B cell (primary cell): Measurements from ENCODE around the gene ZNF689. TPM values are rescaled to one million over a fixed set of nuclear protein-coding genes. Genes with fewer than 3 reads are reported as not detected.
A peak's percentile ranks its signal among the peaks of the same experiment; 100 is the strongest.

Experiments
- ATAC-seq: fragments of 200-7000 bp; cut with Tn5 transposase; one replicate; pipeline ENCODE4 v1.10.0; 2021; ENCODE audit warnings: low read depth, mild to moderate bottlenecking, moderate number of reproducible peaks, moderate library complexity
- CTCF ChIA-PET: fragments of 350-600 bp; sonication (Branson Sonifier 250); formaldehyde crosslinking; loops from one replicate; lab custom pipeline; 2021; ENCODE audit warnings: antibody characterized with exemption, inconsistent platforms; lab: Charles Lee
- POLR2A ChIA-PET: fragments of 350-600 bp; sonication (Branson Sonifier 250); formaldehyde crosslinking; loops from one replicate; lab custom pipeline; 2021; ENCODE audit warnings: antibody characterized with exemption; lab: Charles Lee
- DNase-seq: peaks from one replicate; pipeline ENCODE4 v3.0.0; 2013
- H2AFZ ChIP-seq: 2 replicates; pipeline ENCODE4 v1.6.1; 2012; ENCODE audit warnings: mild to moderate bottlenecking, low read depth, low read length; ENCODE audit not compliant: insufficient read depth, poor library complexity, severe bottlenecking
- H3K27ac ChIP-seq, 2 donors: 1 replicate in 1 of 2; 2 replicates in 1 of 2; pipeline ENCODE4 v1.5.1; 2012 to 2013; ENCODE audit warnings: low read length in 2 of 2, mild to moderate bottlenecking in 2 of 2, moderate library complexity in 1 of 2
- H3K27me3 ChIP-seq, 4 experiments: fragments of 200-600 bp in 1 of 4; sonication (generic) in 1 of 4; replicated peaks in 1 of 4; 1 replicate in 2 of 4; 2 replicates in 2 of 4; pipeline versions ENCODE4 v1.6.1 to v1.7.0; 2013 to 2016; ENCODE audit warnings: low read length in 3 of 4, mild to moderate bottlenecking in 2 of 4, mixed read lengths in 1 of 4, moderate library complexity in 1 of 4; ENCODE audit not compliant: insufficient read depth in 4 of 4, control insufficient read depth in 3 of 4; ENCODE audit errors: control extremely low read depth in 1 of 4
- H3K36me3 ChIP-seq, 2 experiments: replicated peaks in 1 of 2; 1 replicate in 1 of 2; 2 replicates in 1 of 2; pipeline versions ENCODE4 v1.6.1 to v1.7.1; 2013; ENCODE audit warnings: low read length in 1 of 2; ENCODE audit not compliant: insufficient read depth in 2 of 2, control insufficient read depth in 1 of 2; ENCODE audit errors: control extremely low read depth in 1 of 2, extremely low read depth in 1 of 2
- H3K4me1 ChIP-seq, 2 donors: fragments of 200-600 bp in 1 of 2; sonication (generic) in 1 of 2; 1 replicate in 1 of 2; 2 replicates in 1 of 2; pipeline versions ENCODE4 v1.5.1 to v1.6.1; 2013 to 2017; ENCODE audit warnings: low read length in 2 of 2; ENCODE audit not compliant: control insufficient read depth in 2 of 2, insufficient read depth in 2 of 2
- H3K4me2 ChIP-seq: replicated peaks from 2 replicates; pipeline ENCODE3; 2012; ENCODE audit warnings: mild to moderate bottlenecking, low read depth, low read length; ENCODE audit not compliant: poor library complexity, severe bottlenecking
- H3K4me3 ChIP-seq, 5 experiments: fragments of 200-600 bp in 1 of 5; sonication (generic) in 1 of 5; 1 replicate in 3 of 5; 2 replicates in 2 of 5; pipeline versions ENCODE4 v1.5.1 to v1.7.0; 2011 to 2016; ENCODE audit warnings: low read length in 4 of 5, mild to moderate bottlenecking in 4 of 5, low read depth in 2 of 5, control low read depth in 1 of 5, moderate library complexity in 1 of 5; ENCODE audit not compliant: insufficient read depth in 1 of 5; ENCODE audit errors: control extremely low read depth in 1 of 5, extremely low read depth in 1 of 5
- H3K79me2 ChIP-seq: fragments of 200-600 bp; sonication (generic); one replicate; pipeline ENCODE4 v1.6.0; 2016; ENCODE audit warnings: low read length; ENCODE audit not compliant: control insufficient read depth, insufficient read depth
- H3K9ac ChIP-seq: fragments of 200-600 bp; sonication (generic); 2 replicates; pipeline ENCODE4 v1.6.1; 2017; ENCODE audit warnings: mild to moderate bottlenecking, low read length, moderate library complexity
- H3K9me3 ChIP-seq, 3 donors: one replicate each; pipeline versions ENCODE4 v1.6.1 to v1.7.1; 2013; ENCODE audit warnings: low read length in 2 of 3; ENCODE audit not compliant: control insufficient read depth in 2 of 3, insufficient read depth in 1 of 3; ENCODE audit errors: control extremely low read depth in 1 of 3
- H4K20me1 ChIP-seq: 2 replicates; pipeline ENCODE4 v1.6.0; 2012; ENCODE audit warnings: mild to moderate bottlenecking, low read length; ENCODE audit not compliant: insufficient read depth, control insufficient read depth, poor library complexity, severe bottlenecking
- H3K27ac Mint-ChIP-seq: one replicate; pipeline ENCODE4 v1.8.0; 2021; ENCODE audit warnings: mixed read lengths
- H3K27me3 Mint-ChIP-seq: one replicate; pipeline ENCODE4 v1.8.0; 2021; ENCODE audit warnings: mixed read lengths
- H3K4me1 Mint-ChIP-seq: one replicate; pipeline ENCODE4 v1.8.0; 2021; ENCODE audit warnings: mixed read lengths
- H3K4me3 Mint-ChIP-seq: one replicate; pipeline ENCODE4 v1.8.0; 2021; ENCODE audit warnings: mixed read lengths
- H3K9me3 Mint-ChIP-seq: one replicate; pipeline ENCODE4 v1.8.0; 2022; ENCODE audit warnings: mixed read lengths; ENCODE audit not compliant: insufficient read depth
- CTCF ChIP-seq: fragments of 200-600 bp; IDR thresholded peaks from one replicate; pipeline ENCODE4 v1.8.0; 2022; ENCODE audit warnings: antibody characterized with exemption, mild to moderate bottlenecking
- EZH2 ChIP-seq: IDR thresholded peaks from 2 replicates; pipeline ENCODE4 v1.6.1; 2012; ENCODE audit warnings: borderline replicate concordance, low read depth, mild to moderate bottlenecking, moderate library complexity, low read length; ENCODE audit not compliant: insufficient read depth, poor library complexity, severe bottlenecking
- WGBS: methylation state at CpG from one replicate; pipeline ENCODE4 v1.1.5; 2013; ENCODE audit warnings: missing lambda C conversion rate; ENCODE audit not compliant: insufficient coverage; 5-methylcytosine and 5-hydroxymethylcytosine counted together
- intact Hi-C: fragments of 100-400 bp; cut with micrococcal nuclease; formaldehyde crosslinking; loops from one replicate; pipeline ENCODE4 v1.10.0; 2022
- polyA plus RNA-seq: library from polyadenylated mRNA; depleted of rRNA; stranded (reverse); fragments of >200 nt; gene quantifications from 2 replicates; pipeline ENCODE4 v1.2.3, GENCODE V29; 2012
- total RNA-seq, 2 donors: library from RNA; stranded (reverse); fragments of 120-200 nt in 1 of 2; gene quantifications; 1 replicate in 1 of 2; 2 replicates in 1 of 2; pipeline versions ENCODE4 v1.2.3 to v1.2.4, GENCODE V29; 2013 to 2022

ZNF689 gene
- total and polyA plus RNA-seq, 2 donors (not counting 1 experiment from before 2014, with no cell fraction given): 8.1 to 12.4 TPM

DNA sequence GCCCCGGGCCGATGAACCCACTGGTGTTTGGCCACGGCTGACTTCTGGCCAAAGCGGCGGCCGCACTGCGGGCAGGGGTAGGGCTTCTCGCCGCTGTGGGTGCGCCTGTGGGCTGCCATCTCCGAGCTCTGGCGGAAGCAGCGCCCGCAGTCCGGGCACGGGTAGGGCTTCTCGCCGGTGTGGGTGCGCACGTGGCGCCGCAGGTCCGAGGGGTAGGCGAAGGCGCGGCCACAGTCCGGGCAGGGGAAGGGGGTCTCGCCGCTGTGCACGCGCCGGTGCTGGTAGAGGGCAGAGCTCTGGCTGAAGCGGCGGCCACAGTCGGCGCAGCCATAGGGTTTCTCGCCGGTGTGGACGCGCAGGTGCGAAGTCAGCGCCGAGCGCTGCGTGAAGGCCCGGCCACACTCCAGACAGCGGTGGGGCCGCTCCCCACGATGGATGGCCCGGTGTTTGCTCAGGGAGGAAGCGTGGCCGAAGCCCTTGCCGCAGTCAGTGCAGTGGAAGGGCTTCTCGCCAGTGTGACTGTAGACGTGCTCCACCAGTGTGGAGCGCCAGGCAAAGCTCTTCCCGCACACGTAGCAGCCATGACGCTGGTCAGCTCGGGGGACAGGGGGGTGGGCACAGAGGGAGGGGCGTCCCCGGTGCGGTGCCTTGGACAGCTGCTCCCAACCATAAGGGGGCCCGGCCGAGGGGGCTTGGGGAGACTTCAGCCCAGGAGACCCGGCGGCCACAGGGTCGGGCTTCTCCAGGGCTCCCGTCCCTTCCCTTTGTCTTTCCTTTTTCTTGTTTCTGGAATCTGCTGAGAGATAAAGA is 54.7 kb downstream of the ZNF689 start:
- no peak for DNase-seq
- CTCF ChIA-PET: interaction anchor here (1.0 to 1.1 kb wide), 2 partner anchors 19 to 43 kb away, joined by 3 read pairs; no protein-coding TSS in a partner anchor
- H3K4me3 Mint-ChIP-seq: peak overlapping the region; percentile 67

More for the DNA sequence above, 54.7 kb downstream of the ZNF689 start:
- ATAC-seq: no peak
- POLR2A ChIA-PET: interaction anchor here (1.0 kb wide), 1 partner anchor 21 kb away, joined by 3 read pairs; the partner anchor contains the start of gene ZNF747
- H3K36me3 ChIP-seq: peaks cover 0 to 17% of the 10 kb centered on the region in 2 experiments
- no peaks in the 10 kb centered on the region for H3K27me3 ChIP-seq
- H4K20me1 ChIP-seq: no peaks in the 10 kb centered on the region
- no peaks in the 10 kb centered on the region for H3K27me3 Mint-ChIP-seq
- no peaks in the 10 kb centered on the region for H3K9me3 Mint-ChIP-seq
- peaks cover 10 to 24% of the 10 kb centered on the region in 2 donors for H3K4me1 ChIP-seq
- intact Hi-C loops: loop anchor here (5.0 kb wide), 1 partner anchor 902 kb away; the partner anchor contains the start of gene ARMC5
- H3K9ac ChIP-seq: no peak overlapping the region
- peaks cover 0 to 6% (median 0%) of the 10 kb centered on the region in 3 donors for H3K9me3 ChIP-seq
- no peak overlapping the region for H3K4me3 ChIP-seq
- TF ChIP-seq CTCF (no peak), EZH2 (no peak)
- H3K4me1 Mint-ChIP-seq: peaks cover 38% of the 10 kb centered on the region
- 98% methylated on average over 69 of the region's 69 CpGs for WGBS
- no peak overlapping the region for H3K4me2 ChIP-seq
- no peak overlapping the region for H3K27ac Mint-ChIP-seq
- no peak overlapping the region for H2AFZ ChIP-seq
- peaks cover 55% of the 10 kb centered on the region for H3K79me2 ChIP-seq
- H3K27ac ChIP-seq: no peak overlapping the region
